HG03280 (cell line): ENCODE data around the gene CST8.
"Not testable (repeated sequence)": the region's sequence is repeated elsewhere in the genome, so short reads cannot be mapped to it uniquely, and the experiment has no call there.

Experiments used
- ATAC-seq: cut with Tn5 transposase; IDR thresholded peaks from one replicate; pipeline ENCODE4 v1.9.1; 2021; ENCODE audit warnings: mild to moderate bottlenecking, moderate library complexity; ENCODE audit not compliant: unreplicated experiment

CST8 gene, protein sequence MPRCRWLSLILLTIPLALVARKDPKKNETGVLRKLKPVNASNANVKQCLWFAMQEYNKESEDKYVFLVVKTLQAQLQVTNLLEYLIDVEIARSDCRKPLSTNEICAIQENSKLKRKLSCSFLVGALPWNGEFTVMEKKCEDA

DNA sequence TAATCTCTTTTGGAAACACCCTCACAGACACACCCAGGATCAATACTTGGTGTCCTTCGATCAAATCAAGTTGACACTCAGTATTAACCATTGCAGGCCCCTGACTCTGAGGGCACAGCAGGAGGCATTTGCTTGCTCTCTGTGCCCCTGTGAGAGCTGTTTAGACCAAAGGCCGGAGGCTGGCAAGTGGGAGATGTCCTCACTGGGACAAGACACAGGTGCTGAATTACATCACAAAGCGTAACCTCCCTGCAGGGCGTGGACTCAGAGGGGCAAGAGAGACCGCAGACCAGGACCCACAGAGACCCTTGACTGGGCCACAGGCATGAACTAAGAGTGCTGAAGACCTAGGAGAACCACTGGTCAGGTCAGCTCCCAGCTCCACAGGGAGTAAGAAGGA lies at the start of gene CST8:
Gene CST8, plus strand, starts transcription at position 301 of the 400 bp plus-strand sequence. CDS start 551 bp downstream, outside the sequence.
- ATAC-seq: no peak

- peak; percentile 73 for ATAC-seq
Measured at GRCh38 chr20:23441850-23442313, 49.0 kb upstream of the CST8 start.

- no peak for ATAC-seq
Measured at GRCh38 chr20:23442436-23442835, 48.5 kb upstream of the CST8 start.

DNA sequence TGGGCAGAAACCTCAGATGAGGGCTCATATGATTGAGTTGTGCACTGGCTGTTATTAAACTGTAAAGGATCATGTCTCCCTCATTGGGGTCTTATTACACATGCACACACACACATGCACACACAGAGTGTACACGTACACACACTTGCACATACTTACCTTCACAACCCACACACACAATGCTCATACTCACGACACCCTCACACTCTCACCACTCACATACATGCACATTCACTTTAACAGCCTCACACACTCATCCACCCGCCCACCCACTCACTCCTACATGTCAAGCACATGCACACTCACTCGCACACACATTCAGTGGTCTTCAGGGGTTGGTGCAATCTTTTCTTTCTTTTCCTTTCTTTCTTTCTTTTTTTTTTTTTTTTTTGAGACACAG lies 46.1 kb upstream of the CST8 start:
- no peak for ATAC-seq

DNA sequence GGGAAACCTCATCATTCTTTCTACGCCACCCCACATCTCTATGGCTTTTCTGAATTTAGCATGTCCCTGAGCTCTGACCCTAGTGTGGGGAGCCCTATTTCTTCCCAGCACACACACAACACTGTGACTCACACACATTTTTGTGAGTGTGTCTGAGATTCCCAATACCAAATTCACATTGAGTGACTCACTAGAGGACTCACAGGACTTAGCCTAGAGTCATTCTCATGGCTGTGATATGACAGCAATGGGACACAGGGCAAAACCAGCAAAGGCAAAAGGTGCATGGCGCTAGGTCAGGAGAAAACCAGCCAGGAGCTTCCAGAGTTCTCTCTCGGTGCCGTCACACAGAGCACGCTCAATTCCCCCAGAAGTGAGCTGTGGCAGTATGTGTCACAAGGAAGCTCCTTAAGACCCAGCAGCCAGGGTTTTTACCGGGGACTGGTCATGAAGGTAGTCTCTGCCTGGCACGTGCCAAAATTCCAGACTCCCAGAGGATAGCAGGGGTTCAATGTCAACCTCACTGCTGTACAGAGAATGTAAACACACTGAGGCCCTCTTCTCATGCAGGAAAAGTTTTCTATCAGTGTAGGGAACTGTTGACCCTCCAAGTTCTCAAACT lies 45.2 kb upstream of the CST8 start:
- ATAC-seq: no peak

GRCh38 chr20:23446505-23446904 lies 44.4 kb upstream of the CST8 start:
- no peak for ATAC-seq

DNA sequence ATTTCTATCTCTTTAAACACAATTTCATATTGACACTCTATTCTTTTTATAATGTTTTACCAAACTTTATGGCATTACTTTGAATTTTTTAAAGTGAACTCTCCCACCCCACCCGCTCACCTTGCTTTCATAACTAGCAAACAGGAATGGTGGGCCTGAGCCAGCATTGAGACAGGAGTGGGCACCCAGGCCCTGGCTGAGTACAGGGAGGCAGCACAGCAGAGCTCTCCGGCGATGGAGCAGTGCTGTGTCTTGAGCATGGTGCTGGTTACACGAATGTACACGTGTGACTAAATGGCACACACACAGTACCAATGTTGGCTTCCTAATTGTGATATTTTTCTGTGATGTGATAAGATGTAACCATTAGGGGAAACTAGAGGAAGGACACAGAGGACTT lies 42.8 kb upstream of the CST8 start:
- ATAC-seq: no peak

GRCh38 chr20:23449421-23449820 lies 41.5 kb upstream of the CST8 start:
- no peak for ATAC-seq

GRCh38 chr20:23450877-23451276 lies 40.0 kb upstream of the CST8 start:
- no peak for ATAC-seq

DNA sequence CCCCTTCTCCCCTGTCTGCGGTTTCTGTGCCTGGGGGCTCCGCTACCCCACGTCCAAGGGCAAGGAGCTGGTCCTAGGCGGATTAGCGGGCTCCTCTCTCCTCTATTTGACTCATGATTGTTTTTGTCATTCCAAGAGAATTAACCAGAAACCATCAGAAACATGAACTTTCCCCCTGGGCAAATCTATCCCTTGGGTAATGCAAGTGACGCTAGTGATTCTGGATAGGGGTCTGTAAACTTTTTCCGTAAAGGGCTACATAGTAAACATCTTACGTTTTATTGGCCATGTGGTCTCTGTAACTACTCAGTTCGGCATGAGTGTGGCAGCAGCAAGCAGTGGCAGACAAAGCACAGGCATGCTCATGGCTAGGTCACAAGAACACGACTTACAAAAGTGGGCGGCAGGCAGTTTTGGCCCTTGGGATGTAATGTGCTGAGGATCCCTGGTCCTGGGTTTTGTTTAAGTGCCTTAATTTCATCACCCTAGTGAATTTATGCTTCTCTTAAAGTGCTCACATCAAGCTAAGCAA lies 38.9 kb upstream of the CST8 start:
- ATAC-seq: no peak

GRCh38 chr20:23452776-23453175 lies 38.1 kb upstream of the CST8 start, which contains the start of gene CST11:
CST11 (minus strand) TSS chr20:23452876; CDS start chr20:23452811, 65 bp downstream.
- no peak for ATAC-seq

- no peak for ATAC-seq
Measured at GRCh38 chr20:23453549-23454543, 37.1 kb upstream of the CST8 start.

DNA sequence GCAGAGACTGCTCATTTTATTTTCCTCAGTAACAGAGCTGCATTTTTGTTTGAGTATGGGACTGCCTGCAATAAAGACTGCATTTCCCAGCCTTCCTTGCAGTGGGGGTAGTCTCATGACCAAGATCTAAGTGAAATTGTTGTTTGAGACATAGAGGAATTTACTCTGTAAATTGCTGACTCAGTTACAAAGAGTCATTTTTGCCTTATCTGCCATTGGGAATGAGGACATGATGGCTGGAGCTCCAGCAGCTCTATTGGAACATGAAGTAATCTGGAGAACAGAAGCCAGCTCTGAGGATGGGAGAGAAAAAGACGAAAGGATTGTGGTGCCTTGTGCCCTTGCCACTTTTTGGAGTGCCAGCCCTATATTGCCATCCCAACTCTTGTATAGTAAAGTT lies 36.1 kb upstream of the CST8 start:
- ATAC-seq: no peak

DNA sequence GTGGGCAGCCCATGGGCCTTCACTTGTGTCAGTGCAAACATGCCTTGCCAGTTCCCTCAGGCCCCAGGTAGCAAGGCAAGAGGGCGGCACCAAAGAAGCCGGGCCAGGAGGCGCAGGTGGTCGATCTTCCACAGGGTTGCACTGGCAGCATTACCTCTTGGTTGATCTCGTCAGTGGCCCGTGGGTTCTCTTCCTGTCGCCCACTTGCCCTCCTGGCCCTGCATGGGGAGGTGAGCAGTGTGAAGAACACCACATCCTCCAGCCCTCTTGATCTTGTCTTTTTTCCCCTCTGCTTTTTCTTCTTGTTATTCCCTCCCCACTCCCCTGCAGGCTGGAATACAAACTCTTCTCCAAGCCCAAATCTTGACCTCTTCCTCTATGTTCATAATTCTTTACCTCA lies 35.3 kb upstream of the CST8 start:
- no peak for ATAC-seq

DNA sequence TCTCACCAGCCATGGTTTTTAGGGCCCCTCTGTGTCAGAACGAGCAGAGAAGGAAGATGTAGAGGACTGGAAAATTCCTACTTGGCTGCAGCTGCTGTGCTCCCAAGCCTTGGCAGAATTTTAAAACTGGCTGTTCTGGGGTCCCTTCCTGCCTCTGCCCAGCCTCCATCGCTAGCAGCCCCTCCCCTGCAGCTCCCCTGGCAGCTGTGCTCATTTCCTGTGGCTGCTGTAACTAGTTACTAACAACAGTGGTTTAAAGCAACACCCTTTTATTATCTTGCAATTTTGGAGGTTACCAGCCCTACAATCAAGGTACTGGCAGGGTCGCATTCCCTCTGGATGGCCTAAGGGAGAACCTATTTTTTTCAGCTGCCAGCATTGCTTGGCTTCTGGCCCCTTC lies 34.5 kb upstream of the CST8 start:
- ATAC-seq: no peak

- no peak for ATAC-seq
Measured at GRCh38 chr20:23456873-23457272, 34.0 kb upstream of the CST8 start.

DNA sequence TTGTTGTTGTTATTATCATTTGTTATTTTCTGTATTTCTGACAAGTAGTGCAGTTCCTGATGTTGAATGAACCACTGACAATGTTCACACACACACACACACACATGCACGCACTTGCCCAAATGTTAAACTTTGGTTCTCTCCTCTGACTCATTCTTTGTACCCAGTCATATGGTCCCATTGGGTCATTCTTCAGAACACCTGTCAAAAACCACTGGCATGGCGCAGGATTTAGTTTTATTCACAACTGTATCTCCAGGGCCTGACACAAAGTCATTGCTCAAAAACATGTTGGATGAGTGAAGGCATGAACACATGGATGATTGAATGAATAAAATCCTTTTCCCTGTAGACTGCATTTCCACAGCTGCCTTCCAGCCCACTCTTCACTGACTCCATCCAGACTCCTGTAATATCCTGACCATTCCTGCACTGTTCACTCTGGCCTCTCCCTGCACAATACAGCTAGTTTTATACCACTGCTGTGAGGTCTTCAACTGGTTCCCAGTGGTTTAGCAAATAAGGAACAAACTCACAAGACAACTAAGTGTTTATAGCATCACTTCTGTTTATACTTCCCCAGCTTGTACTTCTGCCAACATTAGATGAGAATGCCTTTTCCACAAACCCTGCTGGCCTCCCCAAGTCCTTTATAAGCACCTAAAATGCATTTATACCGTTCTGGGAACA lies 31.3 kb upstream of the CST8 start:
- no peak for ATAC-seq

GRCh38 chr20:23461180-23461579 lies 29.7 kb upstream of the CST8 start:
- ATAC-seq: no peak

GRCh38 chr20:23466961-23467360 lies 24.0 kb upstream of the CST8 start:
- not testable (repeated sequence) for ATAC-seq

GRCh38 chr20:23472306-23472705 lies 18.6 kb upstream of the CST8 start:
- ATAC-seq: not testable (repeated sequence)

DNA sequence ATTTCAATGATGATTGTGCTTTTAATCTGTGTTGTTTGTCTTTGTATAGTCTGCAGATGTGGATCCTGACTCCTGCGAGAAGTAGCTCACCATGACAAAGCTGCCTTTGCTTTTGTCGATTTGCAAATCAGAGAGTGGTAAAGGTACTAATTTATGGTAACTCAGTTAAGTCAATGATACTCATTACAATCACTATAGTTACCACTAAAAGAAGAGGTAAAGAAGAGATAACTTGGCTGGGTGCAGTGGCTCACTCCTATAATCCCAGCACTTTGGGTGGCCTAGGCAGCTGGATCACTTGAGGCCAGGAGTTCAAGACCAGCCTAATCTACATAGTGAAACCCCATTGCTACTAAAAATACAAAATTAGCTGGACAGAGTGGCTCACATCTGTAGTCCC lies 17.6 kb upstream of the CST8 start:
- not testable (repeated sequence) for ATAC-seq
